OCI-LY1 (cell line): ENCODE results near the gene PTTG2.

ENCODE experiments used
- H2AFZ ChIP-seq: fragments of 200-600 bp; sonication (generic), shearing (Covaris generic); 2 replicates; pipeline ENCODE4 v1.6.0; 2014; ENCODE audit warnings: antibody characterized with exemption, mild to moderate bottlenecking, low read length
- H3F3A ChIP-seq: fragments of 200-600 bp; sonication (generic), shearing (Covaris generic); 2 replicates; pipeline ENCODE4 v1.6.0; 2014; ENCODE audit warnings: mild to moderate bottlenecking, antibody characterized with exemption, low read length, moderate library complexity; ENCODE audit not compliant: insufficient read depth
- H3K27ac ChIP-seq: fragments of 200-600 bp; sonication (generic); 2 replicates; pipeline ENCODE4 v1.5.1; 2014; ENCODE audit warnings: low read length, mixed run types, mild to moderate bottlenecking, low read depth; ENCODE audit not compliant: poor library complexity, severe bottlenecking
- H3K27me3 ChIP-seq: fragments of 200-600 bp; sonication (generic); 2 replicates; pipeline ENCODE4 v1.6.0; 2014; ENCODE audit warnings: antibody characterized with exemption, mild to moderate bottlenecking, low read length, moderate library complexity; ENCODE audit not compliant: insufficient read depth
- H3K36me3 ChIP-seq: fragments of 200-600 bp; sonication (generic); 2 replicates; pipeline ENCODE4 v1.6.1; 2014; ENCODE audit warnings: mild to moderate bottlenecking, antibody characterized with exemption, low read length, moderate library complexity, mixed read lengths; ENCODE audit not compliant: insufficient read depth
- H3K4me1 ChIP-seq: fragments of 200-600 bp; sonication (generic); 2 replicates; pipeline ENCODE4 v1.5.1; 2014; ENCODE audit warnings: mild to moderate bottlenecking, low read length, moderate library complexity; ENCODE audit not compliant: insufficient read depth, severe bottlenecking
- H3K4me2 ChIP-seq: fragments of 200-600 bp; sonication (generic), shearing (Covaris generic); 2 replicates; pipeline ENCODE4 v1.6.1; 2014; ENCODE audit warnings: low read length
- H3K4me3 ChIP-seq: fragments of 200-600 bp; sonication (generic); 2 replicates; pipeline ENCODE4 v1.5.1; 2014; ENCODE audit warnings: low read length, low read depth, mild to moderate bottlenecking, mixed read lengths; ENCODE audit not compliant: poor library complexity, severe bottlenecking
- H3K79me2 ChIP-seq: fragments of 200-600 bp; shearing (Covaris generic); 2 replicates; pipeline ENCODE4 v1.6.1; 2016; ENCODE audit warnings: mixed run types, low read length, mixed read lengths; ENCODE audit not compliant: insufficient read depth
- H3K9ac ChIP-seq: fragments of 200-600 bp; sonication (generic), shearing (Covaris generic); 2 replicates; pipeline ENCODE4 v1.6.1; 2014; ENCODE audit warnings: mild to moderate bottlenecking, low read length, mixed read lengths
- H3K9me2 ChIP-seq: fragments of 200-600 bp; sonication (generic), shearing (Covaris generic); 2 replicates; pipeline ENCODE4 v1.6.1; 2014; ENCODE audit warnings: low read depth, mild to moderate bottlenecking, low read length, mixed read lengths
- H3K9me3 ChIP-seq: fragments of 200-600 bp; shearing (Covaris generic); 2 replicates; pipeline ENCODE4 v1.6.1; 2014; ENCODE audit warnings: low read length, mixed read lengths
- H4K20me1 ChIP-seq: fragments of 200-600 bp; sonication (generic), shearing (Covaris generic); 2 replicates; pipeline ENCODE4 v1.6.0; 2016; ENCODE audit warnings: mild to moderate bottlenecking, low read length; ENCODE audit not compliant: insufficient read depth
- CTCF ChIP-seq: fragments of 200-600 bp; sonication (generic), shearing (Covaris generic); IDR thresholded peaks from 2 replicates; pipeline ENCODE4 v1.5.1; 2017; ENCODE audit warnings: mild to moderate bottlenecking, antibody characterized with exemption, low read length, moderate library complexity, mixed read lengths
- EZH2 ChIP-seq: fragments of 200-600 bp; sonication (generic), shearing (Covaris generic); IDR thresholded peaks from 2 replicates; pipeline ENCODE4 v1.8.0; 2017; ENCODE audit warnings: borderline replicate concordance, mixed run types, mild to moderate bottlenecking, antibody characterized with exemption, low read length, moderate library complexity, mixed read lengths

Gene PTTG2

GRCh38 chr4:37927434-37927833, 32.8 kb upstream of the PTTG2 start:
- Histone ChIP-seq H3K79me2 (no peaks in the 10 kb centered on the region), H3K4me1 (no peaks in the 10 kb centered on the region), H3K9ac (no peak overlapping the region), H3K36me3 (peaks cover 7% of the 10 kb centered on the region), H2AFZ (no peak overlapping the region), H3K27me3 (no peaks in the 10 kb centered on the region), H3K9me3 (no peaks in the 10 kb centered on the region), H3K27ac (no peak overlapping the region), H3K4me3 (no peak overlapping the region), H3F3A (no peaks in the 10 kb centered on the region), H3K9me2 (no peaks in the 10 kb centered on the region), H4K20me1 (no peaks in the 10 kb centered on the region), H3K4me2 (no peak overlapping the region)
- TF ChIP-seq CTCF = no peak
- no peak for TF ChIP-seq EZH2

DNA sequence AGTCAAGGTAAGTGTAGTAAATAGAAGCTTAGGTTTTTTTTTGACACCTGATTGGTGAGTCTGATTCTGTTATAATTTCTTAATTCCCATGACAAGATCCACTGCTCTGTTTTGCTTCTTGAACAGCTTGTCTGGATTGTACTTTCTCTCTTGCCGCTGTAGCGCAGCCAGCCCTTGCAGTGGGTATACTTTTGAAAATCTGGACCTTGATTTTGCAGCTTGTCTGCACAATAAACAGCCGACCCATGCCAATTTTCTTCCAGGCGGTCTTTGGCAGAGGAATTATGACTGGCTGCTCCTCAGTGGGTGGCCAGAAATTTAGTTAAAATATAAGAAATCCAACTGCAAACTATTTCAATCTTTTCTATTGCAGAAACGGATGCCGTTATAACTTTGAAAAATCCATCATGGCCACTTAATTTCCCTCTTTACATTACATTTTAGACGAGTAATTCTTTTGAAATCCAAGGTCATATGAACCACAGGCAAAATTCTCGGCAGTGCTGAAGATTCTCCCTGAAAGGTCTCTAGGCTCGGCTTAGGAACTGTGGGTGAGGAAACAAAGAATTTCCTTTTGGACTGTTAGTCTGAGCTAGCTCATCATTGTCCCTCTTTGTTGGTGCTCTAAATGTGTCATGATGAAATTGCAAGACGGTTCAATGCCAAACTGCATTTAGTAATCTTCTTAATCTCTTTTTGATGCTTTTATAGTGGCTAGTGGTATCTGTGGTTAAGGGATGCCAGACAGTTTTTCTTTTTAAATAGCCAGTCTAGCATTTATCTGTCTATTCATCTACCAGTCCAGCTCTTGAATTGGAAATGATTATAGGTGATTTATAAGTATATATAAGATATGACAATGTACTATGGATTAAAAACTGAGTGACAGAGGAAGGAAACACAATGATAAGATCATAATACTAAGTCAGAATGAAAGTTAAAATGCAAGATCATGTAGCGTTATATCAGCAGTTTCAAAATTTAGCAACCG, 31.5 kb upstream of the PTTG2 start:
- Histone ChIP-seq H3K9me3 (no peaks in the 10 kb centered on the region), H4K20me1 (no peaks in the 10 kb centered on the region), H3F3A (no peaks in the 10 kb centered on the region), H3K9me2 (no peaks in the 10 kb centered on the region), H3K27ac (no peak overlapping the region), H3K4me2 (no peak overlapping the region), H3K4me1 (no peaks in the 10 kb centered on the region), H3K4me3 (no peak overlapping the region), H3K27me3 (no peaks in the 10 kb centered on the region), H3K36me3 (peaks cover 14% of the 10 kb centered on the region), H3K9ac (no peak overlapping the region), H3K79me2 (no peaks in the 10 kb centered on the region), H2AFZ (no peak overlapping the region)
- no peak for TF ChIP-seq EZH2
- no peak for TF ChIP-seq CTCF

GRCh38 chr4:37934096-37934495, 26.1 kb upstream of the PTTG2 start:
- Histone ChIP-seq H3F3A (no peaks in the 10 kb centered on the region), H4K20me1 (no peaks in the 10 kb centered on the region), H3K4me2 (no peak overlapping the region)

More at GRCh38 chr4:37934096-37934495, 26.1 kb upstream of the PTTG2 start:
- H3K9ac ChIP-seq = no peak overlapping the region
- no peak overlapping the region for H2AFZ ChIP-seq
- H3K4me3 ChIP-seq = no peak overlapping the region
- H3K27me3 ChIP-seq = no peaks in the 10 kb centered on the region
- TF ChIP-seq EZH2 (no peak), CTCF (no peak)
- H3K27ac ChIP-seq = no peak overlapping the region
- H3K36me3 ChIP-seq = peaks cover 34% of the 10 kb centered on the region
- H3K4me1 ChIP-seq = no peaks in the 10 kb centered on the region
- 0 out of 2 replicates have a peak, but pooled peaks cover 6% of the 10 kb centered on the region for H3K79me2 ChIP-seq
- no peaks in the 10 kb centered on the region for H3K9me3 ChIP-seq
- H3K9me2 ChIP-seq = no peaks in the 10 kb centered on the region
